GM21447 (cell line): ENCODE results near the gene NR5A1.

Source experiments
- ATAC-seq: cut with Tn5 transposase; IDR thresholded peaks from one replicate; pipeline ENCODE4 v1.9.1; 2021; ENCODE audit not compliant: unreplicated experiment

NR5A1 gene

GRCh38 chr9:124514874-124515273, 7.7 kb upstream of the NR5A1 start:
- no peak for ATAC-seq

- no peak for ATAC-seq
Observed at GRCh38 chr9:124514125-124514524, 6.9 kb upstream of the NR5A1 start.

DNA sequence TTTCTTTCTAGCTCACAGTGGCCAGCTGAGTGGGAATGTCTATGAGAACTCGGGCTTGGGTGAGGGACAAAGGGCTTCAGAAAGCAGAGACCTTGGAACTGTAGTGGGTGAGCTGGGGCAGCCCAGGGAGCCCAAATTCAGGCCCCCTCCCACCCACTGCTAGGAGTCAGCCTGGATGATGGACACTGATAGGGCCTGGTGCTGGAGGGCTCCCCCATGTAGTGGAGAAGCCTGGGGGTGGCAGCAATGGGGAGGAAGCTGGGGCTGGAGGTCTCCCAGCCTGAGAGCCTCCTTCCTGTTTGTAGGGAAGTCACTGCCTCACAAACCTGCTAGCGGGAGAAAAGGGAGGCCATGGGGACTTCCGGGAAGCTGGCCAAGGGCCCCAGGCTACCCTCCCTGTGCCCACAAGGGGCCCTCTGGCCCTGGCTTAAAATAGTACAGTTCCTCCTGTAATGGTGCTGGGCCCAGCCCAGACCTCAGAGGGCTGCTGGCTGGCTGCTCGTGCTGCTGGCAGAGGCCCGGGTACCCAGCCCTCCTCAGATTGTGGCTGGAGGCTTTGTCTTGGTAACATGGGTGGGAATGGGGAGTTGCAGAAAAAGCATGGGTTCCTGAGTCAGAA, 6.3 kb upstream of the NR5A1 start:
- no peak for ATAC-seq

DNA sequence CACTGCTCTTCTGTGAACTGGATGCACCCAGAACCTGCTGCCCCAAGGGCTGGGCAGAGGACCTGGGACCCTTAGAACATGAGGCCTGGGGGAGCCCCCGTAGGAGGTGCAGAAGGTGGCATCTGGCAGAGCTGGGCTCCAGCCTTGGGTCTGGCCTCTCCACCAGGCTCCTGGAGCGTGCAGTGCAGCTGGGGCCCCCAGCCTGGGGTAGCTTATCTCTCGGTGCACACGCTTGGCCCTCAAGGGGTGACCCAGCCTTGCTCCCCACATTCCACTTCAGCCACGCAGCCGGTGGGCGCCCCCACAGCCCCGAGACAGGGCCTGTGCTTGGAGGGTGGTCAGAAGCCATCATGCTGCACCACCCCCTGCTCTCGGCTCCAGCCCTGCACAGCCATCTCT, 5.6 kb upstream of the NR5A1 start:
- ATAC-seq: no peak

DNA sequence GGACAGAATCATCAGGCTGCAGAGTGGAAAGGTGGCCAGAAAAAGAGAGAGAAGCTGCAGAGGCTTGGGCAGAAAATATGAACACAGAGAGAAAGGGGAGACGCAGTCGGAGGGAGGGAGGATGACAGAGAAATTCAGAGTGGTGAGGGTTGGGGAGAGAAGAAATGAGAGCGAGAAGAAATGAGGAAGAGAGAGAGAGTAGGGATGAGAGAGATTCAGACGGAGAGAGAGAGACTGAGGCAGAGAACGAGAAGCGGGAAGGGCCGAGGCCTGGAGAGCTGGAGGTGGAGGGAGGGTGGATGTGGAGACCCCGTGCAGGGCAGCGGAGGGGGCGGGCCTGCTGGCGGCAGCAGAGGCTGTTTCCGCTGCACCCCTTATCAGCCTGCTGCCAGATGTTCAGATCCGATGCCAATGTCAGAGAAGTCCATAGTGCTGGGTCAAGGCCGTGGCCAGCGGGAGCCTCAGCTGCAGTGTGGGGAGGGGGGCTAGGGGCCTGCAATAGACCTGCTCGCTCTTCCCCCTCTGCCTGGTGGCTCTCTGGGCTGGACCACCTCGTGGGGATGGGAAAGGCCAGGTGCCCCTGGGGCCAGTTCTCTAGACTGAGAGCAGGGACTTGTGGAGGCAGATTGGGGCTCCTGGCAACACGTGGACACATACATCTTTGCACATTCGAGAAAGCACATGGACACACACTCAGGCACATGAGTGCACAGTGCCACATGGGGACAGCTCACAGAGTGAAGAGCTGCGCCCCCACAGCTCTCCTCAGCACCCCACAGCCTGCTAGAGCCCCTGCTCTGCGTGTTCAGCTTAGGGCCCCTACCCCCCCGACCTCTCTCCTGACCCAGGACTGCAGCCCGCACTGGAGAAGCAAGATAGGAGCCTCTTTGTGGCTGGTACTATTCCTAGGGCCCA, 4.9 kb upstream of the NR5A1 start:
- ATAC-seq: no peak

GRCh38 chr9:124511426-124511840, 4.2 kb upstream of the NR5A1 start:
- ATAC-seq: no peak

DNA sequence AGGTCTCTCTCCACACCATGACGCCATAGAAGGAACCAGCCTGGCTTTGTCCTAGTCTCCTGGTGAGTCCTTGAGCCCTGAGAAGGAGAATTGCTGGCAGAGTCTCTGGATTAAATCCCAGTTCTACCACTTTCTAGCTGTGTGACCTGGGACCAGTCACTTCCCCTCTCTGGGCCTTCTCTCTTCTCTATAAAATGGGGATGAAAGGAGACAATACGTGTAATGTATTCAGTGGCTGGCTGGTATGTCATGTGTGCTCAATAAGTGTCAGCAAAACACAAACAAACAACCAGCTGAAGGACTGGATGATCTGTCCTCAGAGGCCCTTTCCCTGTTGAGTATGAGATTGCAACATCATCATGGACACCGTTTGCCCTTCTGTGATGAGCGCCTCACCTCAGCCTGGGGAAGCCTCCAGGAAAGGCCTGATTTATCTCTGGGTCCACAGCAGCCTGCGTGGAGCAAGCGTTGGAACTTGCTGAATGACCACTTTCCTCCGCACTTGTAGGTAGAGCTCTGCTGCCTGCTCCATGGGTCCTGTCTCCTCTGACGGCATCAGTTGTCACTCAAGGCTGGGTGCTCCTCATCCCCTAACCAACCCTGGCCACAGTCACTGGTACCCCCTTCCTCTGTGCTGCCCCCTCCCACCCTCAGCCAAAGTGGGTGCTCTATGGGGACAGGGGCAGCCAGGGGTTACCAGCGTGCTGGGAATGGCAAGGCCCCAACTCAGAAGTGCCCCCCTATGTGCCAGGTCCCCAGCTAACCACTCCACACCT, 3.6 kb upstream of the NR5A1 start:
- ATAC-seq: no peak

DNA sequence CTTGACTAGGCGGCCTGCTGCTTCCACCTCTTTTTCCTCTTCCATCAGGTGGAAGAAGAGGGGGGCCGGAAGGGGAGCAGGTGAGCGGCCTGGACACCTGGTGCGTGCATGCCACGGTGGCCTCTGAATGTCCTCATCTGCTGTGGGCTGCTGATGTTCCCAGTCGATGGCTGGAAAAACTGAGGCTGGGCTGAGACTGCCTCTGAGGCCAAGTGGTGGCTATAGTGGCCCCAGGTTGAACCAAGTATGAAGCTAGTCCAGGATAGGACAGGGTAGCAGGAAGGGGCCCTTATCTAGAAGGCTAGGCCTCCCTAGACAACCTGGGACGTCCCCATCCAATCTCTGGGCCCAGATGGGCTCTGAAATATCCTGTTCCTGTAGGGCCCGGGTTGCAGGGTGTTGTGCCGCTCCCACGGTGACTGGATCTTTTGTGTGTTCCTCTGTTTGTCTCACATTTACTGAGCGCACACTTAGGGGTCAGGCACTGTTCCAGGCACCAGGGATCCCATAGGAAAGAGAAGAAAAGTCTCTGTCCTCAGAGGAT, 753 bp upstream of the NR5A1 start:
- no peak for ATAC-seq

- no peak for ATAC-seq
Observed at GRCh38 chr9:124506433-124506832, 766 bp downstream of the NR5A1 start.

DNA sequence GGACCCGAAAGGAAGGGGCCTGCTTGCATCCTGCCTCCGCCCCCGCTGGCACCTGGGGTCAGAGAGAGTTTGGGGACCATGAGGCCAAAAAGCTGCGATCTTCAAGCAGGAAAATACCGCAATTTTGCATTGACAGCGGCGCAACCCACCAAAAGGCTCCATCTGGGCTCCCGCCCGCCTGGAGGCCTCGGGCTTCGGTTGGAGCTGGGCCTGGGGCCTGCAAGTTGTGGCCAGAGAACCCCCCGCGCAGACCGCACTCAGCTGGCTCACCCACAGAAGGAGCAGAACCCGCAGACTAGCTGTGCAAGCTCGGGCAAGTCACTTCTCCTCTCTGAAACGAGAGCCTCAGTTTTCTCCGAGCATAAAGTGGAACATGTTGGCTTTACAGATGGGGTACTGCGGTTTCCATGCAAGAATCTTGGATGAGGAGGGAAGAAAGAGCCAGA, 1.3 kb downstream of the NR5A1 start:
- ATAC-seq: no peak

DNA sequence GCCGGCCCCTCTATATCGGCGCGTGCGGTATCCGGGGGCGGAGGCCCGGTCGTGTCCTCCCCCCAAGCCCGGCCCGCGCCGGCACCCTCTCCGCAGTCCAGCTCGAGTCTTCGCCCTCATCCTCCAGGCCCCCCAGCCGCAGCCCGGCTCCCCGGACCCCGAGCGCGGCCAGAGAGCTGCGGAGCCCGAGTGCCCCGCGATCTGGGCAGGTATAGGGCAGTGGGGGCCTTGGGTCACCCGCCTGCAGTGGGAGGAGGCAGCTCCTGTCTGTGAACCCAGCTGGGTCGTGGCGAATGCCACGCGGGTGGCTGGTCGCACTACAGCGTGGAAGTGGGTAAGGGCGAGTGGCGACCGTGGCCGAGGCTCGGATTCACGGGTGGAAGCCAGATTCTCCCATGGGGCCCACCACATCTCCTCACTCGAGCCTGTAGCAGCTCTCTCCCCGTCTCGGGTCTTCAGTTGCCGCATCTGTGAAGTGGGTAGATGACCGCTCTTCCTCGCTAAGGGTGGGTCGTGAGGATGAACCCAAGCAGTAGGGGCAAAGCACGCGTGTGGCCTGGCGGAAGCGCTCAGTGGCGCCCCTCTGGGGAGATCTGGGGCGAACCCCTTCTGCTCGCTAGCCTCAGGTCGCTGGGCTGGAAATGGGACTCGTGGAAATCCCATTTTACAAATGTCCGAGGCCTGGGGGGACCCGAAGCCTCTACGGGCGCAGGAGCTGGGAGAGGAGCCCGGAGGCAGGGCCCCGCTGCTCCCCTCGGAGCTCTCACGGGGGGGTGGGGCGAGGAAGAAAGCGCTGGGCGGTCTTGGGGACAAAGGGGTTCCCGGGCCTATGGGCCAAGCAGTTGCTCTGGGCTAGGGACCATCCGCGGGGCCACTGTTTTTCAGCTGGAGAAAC, 1.9 kb downstream of the NR5A1 start:
- ATAC-seq: no peak

DNA sequence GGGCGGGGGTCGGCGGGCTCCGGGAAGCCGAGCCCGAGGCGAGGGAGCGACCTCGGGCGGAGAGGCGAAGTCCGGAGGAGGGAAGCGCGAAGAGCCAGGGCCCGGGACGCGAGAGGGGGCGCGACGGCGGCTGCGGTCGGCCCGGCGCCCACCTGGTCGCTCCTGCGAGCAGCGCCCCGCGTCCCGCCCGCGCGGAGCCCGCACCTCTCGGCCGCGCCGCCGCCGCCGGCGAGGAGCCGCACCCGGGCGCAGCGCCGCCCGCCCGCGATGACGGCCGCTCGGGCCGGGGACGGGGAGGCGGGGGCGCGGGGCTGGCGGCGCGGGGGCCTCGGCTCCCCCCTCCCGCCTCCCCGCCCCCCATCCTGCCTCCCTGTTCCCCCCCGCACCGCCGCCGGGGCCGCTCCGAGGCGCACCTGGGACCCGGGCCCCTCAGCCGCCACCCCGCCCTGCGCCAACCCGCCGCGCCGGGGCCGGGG, 2.6 kb downstream of the NR5A1 start:
- no peak for ATAC-seq

- ATAC-seq: no peak
Observed at GRCh38 chr9:124503713-124504529, 3.3 kb downstream of the NR5A1 start.

DNA sequence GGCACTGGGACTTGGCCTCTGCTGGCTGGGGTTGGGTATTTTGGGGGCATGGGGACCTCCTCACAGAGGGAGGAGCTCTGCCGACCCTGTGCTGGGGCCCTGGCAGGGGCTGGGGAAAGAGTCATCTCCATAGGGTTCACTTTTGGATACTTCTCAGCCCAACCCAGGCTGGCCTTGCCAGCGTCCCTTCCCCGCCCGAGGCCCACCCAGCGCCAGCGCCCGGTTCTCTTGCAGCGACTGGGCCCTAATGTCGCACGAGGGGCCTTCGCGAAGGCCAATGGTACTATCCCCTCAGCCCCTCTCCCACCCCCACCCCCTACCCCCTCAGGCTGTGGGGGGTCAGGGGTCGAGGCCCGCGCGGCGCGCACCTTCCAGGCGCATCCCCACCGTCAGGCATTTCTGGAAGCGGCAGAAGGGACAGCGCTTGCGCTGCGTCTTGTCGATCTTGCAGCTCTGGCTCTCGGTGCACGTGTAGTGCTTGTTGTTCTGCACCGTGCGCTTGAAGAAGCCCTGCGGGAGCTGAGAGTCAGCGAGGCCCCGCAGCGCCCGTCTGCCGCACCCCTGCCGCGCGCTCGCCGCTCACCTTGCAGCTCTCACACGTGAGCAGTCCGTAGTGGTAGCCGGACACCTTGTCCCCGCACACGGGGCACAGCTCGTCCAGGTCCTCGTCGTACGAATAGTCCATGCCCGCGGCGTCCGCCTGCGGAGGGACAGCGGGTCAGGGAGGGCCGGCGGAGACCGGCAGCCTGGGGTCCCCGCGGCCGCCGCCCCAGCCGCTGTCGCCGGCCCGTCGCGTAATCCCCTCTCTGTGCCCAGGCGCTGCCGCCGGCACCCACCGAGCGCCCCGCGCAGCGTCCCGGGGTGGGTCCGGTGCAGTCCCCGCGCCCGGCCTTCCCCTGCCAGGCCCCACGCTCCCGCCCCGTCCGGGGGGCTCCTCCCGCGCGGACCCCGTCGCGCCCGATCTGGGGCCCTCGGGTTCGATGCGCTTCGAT, 4.2 kb downstream of the NR5A1 start:
- no peak for ATAC-seq

GRCh38 chr9:124501771-124502320, 5.4 kb downstream of the NR5A1 start:
- no peak for ATAC-seq

DNA sequence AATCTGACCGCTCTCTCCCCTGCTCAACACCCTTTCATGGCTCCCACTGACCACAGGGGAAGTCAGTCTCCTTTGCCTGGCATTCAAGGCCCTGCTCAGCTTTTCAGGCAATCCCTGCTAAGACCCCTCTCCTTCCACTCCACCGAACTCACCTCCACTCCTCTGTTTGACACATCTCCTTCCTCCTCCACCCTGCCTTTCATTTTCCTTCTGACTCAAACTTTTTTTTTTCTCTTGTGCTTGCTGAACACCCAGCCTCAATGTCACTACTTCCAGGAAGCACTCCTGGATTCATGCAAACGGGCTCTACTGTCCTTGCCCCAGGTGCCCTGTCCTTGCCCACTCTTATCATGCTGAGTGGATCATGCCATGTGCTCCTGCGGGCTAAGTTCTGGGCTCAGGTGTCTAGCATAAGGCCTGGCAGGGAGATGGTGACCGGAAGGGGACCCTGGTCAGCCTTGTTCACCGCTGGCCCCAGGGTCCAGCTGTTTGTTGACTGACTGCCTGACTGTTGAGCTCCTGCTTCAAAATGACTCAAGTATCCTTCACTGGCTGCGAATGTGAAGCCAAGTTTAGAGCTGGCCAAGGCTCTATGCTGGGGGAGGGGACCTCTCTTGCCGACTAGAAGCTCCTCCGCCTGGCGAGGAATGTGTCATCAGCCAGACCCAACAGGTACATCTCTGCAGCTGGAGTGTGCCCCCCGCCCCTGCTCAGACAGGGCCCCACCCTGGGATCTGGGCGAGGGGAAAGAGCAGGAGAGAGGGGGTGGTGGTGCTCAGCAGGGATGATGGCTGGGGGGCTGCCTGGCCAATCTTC, 6.2 kb downstream of the NR5A1 start:
- ATAC-seq: no peak
